Testis (tissue), 2 donors: ENCODE data around the gene POLRMT.

ENCODE experiments used
- POLR2A ChIP-seq: fragments of 450-650 bp; IDR thresholded peaks from one replicate; pipeline ENCODE4 v1.6.1; 2017; ENCODE audit warnings: antibody characterized with exemption, mild to moderate bottlenecking, moderate library complexity
- TF ChIP-seq, protein P1 (sequence below), 3 experiments: fragments of 450-650 bp in 2 of 3; fragments of 200-600 bp in 1 of 3; sonication (generic) in 1 of 3; IDR thresholded peaks; one replicate each; pipeline ENCODE4 v1.5.1; 2016 to 2019; ENCODE audit warnings: antibody characterized with exemption in 3 of 3, mild to moderate bottlenecking in 2 of 3, moderate library complexity in 1 of 3

GRCh38 chr19:644363-644762 is 11.0 kb upstream of the POLRMT start:
- TF ChIP-seq, protein P1, sequence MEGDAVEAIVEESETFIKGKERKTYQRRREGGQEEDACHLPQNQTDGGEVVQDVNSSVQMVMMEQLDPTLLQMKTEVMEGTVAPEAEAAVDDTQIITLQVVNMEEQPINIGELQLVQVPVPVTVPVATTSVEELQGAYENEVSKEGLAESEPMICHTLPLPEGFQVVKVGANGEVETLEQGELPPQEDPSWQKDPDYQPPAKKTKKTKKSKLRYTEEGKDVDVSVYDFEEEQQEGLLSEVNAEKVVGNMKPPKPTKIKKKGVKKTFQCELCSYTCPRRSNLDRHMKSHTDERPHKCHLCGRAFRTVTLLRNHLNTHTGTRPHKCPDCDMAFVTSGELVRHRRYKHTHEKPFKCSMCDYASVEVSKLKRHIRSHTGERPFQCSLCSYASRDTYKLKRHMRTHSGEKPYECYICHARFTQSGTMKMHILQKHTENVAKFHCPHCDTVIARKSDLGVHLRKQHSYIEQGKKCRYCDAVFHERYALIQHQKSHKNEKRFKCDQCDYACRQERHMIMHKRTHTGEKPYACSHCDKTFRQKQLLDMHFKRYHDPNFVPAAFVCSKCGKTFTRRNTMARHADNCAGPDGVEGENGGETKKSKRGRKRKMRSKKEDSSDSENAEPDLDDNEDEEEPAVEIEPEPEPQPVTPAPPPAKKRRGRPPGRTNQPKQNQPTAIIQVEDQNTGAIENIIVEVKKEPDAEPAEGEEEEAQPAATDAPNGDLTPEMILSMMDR (IDR thresholded peaks at IDR 0.05), result no peak
- no peak for TF ChIP-seq POLR2A
